ENCODE data around the gene GNA12.

The GNA12 gene

GRCh38 chr7:2851497-2851896, 7.4 kb upstream of the GNA12 start:
- Mint-ChIP-seq H3K4me1 (no peaks in the 10 kb centered on the region), H3K36me3 (ENCODE audit: low read depth) (no peaks in the 10 kb centered on the region), H3K9me3 (peaks cover 3% of the 10 kb centered on the region)

DNA sequence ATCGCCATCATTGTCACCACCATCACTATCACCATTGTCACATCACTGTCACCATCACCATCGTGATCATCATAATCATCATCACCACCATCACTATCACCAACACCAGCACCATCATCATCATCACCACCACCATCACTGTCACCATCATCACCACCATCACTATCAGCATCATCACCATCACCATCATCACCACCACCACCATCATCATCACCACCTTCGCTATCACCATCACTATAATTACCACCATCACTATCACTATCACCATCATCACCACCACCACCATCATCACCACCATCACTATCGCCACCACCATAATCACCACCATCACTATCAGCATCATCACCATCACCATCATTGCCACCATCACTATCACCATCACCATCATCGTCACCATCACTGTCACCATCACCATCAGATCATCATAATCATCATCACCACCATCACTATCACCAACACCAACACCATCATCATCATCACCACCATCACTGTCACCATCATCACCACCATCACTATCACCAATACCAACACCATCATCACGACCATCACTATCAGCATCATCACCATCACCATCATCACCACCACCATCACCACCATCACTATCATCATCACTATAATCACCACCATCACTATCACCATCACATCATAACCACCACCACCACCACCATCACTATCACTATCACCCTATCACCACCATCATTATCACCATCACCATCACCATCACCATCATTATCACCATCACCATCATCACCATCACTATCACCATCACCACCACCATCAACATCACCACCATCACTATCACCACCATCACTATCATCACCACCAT, 6.0 kb upstream of the GNA12 start:
- no peak for TF ChIP-seq CTCF (IDR thresholded peaks at IDR 0.05; ENCODE audit: unreplicated experiment in 3 of 3)
- H3K27me3 Mint-ChIP-seq (ENCODE audit: low read depth): no peaks in the 10 kb centered on the region
- H3K9me3 Mint-ChIP-seq: peaks cover 3% of the 10 kb centered on the region
- H3K36me3 Mint-ChIP-seq (ENCODE audit: low read depth): no peaks in the 10 kb centered on the region
- no peak overlapping the region for H3K27ac Mint-ChIP-seq
- H3K4me1 Mint-ChIP-seq: no peaks in the 10 kb centered on the region
- H3K4me3 Mint-ChIP-seq: no peak overlapping the region

More at GRCh38 chr7:2851497-2851896, 7.4 kb upstream of the GNA12 start:
- TF ChIP-seq CTCF (IDR thresholded peaks at IDR 0.05; ENCODE audit: unreplicated experiment in 3 of 3): no peak
- Mint-ChIP-seq H3K4me3 (no peak overlapping the region), H3K27ac (no peak overlapping the region), H3K27me3 (ENCODE audit: low read depth) (no peaks in the 10 kb centered on the region)

- Mint-ChIP-seq H3K4me3 (peak overlapping the region; percentile 82 to 90 (median 90)), H3K36me3 (ENCODE audit: low read depth) (peaks cover 21% of the 10 kb centered on the region), H3K9me3 (peaks cover 2% of the 10 kb centered on the region), H3K27ac (peak overlapping the region in 2 of 3 experiments; percentile 71 to 93), H3K4me1 (peaks cover 27% of the 10 kb centered on the region), H3K27me3 (ENCODE audit: low read depth) (no peaks in the 10 kb centered on the region)
- no peak for TF ChIP-seq CTCF (IDR thresholded peaks at IDR 0.05; ENCODE audit: unreplicated experiment in 3 of 3)
Measured at GRCh38 chr7:2845034-2845592, 1.0 kb upstream of the GNA12 start.

- H3K27me3 Mint-ChIP-seq (ENCODE audit: low read depth): no peaks in the 10 kb centered on the region
- peaks cover 34% of the 10 kb centered on the region for H3K4me1 Mint-ChIP-seq
- peaks cover 34% of the 10 kb centered on the region for H3K36me3 Mint-ChIP-seq (ENCODE audit: low read depth)
- peaks cover 5% of the 10 kb centered on the region for H3K9me3 Mint-ChIP-seq
- no peak overlapping the region for H3K27ac Mint-ChIP-seq
- H3K4me3 Mint-ChIP-seq: peak overlapping the region; percentile 70 to 91 (median 86)
- no peak for TF ChIP-seq CTCF (IDR thresholded peaks at IDR 0.05; ENCODE audit: unreplicated experiment in 3 of 3)
Measured at GRCh38 chr7:2843711-2844152, 376 bp downstream of the GNA12 start.

GRCh38 chr7:2843191-2843685, 870 bp downstream of the GNA12 start:
- H3K4me1 Mint-ChIP-seq: peaks cover 36% of the 10 kb centered on the region
- peaks cover 39% of the 10 kb centered on the region for H3K36me3 Mint-ChIP-seq (ENCODE audit: low read depth)
- H3K27ac Mint-ChIP-seq: peak overlapping the region in 2 of 3 experiments; percentile 51 to 66
- peak overlapping the region; percentile 83 to 91 (median 86) for H3K4me3 Mint-ChIP-seq
- TF ChIP-seq CTCF (IDR thresholded peaks at IDR 0.05; ENCODE audit: unreplicated experiment in 3 of 3): no peak
- no peaks in the 10 kb centered on the region for H3K27me3 Mint-ChIP-seq (ENCODE audit: low read depth)
- H3K9me3 Mint-ChIP-seq: peaks cover 9% of the 10 kb centered on the region

Data from nephron (organoid).